Fibroblast of skin of left quadriceps (primary cell): Measurements from ENCODE around the gene UIMC1.

Experiments used
- DNase-seq, 2 experiments: peaks; one replicate each; pipeline ENCODE4 v3.0.0-alpha.2; 2013; ENCODE audit warnings: low read depth in 2 of 2

UIMC1 gene

DNA sequence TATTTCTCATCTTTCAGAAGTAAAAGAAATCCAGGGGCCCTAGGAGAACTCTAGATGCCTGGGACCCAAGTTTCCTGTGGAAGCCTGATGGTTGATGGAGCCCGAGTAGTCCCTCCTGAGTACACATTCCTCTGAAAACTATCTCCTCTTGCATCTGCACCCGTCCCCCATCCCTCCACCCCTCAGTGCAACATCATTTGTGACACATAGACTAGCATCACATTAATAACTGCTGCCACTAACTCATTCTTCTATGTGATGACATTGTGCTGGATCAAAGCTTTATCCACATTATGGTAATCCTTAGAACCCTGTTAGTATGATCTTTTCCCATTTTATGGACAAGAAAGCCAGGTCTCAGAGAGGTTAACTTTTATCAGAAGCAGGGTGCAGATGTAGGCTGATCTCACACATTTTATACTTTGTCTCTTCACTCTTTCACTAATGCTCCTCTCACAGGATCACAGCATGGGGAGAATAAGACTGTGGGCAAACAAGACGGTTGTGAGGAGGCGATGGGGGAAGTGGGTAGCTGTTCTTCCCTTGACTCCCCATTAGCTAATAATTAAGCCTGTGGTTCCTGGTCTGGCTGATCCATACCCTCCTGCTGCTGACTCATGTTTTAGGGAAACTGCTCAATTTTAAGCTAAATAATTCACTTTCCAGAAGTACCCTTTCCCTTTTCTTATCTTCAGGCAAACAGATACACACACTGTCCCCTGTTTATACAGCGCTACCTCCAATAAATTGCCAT is 103.5 kb downstream of the UIMC1 start:
- no peak for DNase-seq

DNA sequence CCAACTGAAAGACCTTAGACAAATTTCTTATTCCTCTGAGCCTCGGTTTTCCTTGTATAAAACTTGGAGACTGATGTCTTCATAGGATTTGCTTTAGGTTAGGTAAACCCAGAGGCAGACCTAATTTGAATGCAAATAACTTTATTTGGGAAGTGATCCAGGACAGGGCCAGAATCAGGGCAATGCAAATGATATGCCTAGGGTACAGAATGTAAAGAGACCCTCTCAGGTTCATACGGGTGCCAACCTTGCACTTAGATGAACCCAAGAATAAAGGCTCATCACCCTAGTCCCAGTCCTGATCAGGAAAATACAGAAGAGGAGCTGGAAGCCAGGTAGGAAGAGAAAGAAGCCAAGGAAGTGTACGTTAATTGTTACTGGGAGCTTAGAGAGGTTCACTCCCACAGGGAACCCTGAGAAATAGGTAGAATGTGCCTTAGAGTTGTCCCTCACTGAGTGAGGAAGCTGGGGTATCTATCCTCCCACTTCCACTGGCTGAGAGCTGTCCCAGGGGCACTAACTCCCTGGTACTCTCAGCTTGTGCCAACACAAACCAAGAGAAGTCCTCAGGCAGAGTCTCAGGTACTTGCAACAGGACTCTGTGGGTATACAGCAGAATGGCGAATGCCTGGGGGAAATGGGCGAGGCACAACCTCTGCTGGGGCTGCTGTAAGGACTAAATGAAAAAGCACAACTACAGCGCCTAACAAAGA is 104.3 kb downstream of the UIMC1 start:
- DNase-seq = no peak

DNA sequence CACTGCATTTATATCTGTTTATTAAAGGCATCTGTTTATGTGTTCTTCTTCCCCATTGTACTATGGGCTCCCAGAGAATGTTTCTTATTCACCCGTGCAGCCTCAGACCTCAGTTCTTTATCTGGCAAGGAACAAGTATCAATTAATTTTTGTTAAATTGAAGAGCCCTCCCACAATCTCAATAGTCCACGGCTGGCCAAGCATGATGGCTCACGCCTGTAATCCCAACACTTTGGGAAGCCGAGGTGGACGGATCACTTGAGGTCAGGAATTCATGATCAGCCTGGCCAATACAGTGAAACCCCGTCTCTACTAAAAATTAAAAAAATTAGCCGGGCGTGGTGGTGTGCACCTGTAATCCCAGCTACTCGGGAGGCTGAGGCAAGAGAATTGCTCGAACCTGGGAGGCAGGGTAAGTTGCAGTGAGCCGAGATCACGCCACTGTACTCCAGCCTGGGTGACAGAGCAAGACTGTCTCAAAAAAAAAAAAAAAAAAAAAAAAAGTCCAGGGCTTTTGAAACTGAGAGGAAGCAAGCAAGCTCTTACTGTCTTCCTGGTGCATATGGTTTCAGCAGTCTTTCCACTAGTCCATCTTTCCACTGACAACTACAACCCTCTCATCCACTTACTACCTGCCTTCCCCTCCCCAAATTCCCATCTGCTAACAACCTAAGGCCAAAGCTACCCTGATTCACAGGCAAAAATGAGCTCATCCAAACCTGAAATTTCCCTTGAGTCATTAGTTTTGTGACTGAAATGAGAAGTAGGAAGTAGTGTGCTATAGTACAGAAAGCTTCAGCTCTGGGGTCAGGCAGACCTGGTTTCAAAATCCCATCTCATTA is 105.1 kb downstream of the UIMC1 start:
- no peak for DNase-seq

DNA sequence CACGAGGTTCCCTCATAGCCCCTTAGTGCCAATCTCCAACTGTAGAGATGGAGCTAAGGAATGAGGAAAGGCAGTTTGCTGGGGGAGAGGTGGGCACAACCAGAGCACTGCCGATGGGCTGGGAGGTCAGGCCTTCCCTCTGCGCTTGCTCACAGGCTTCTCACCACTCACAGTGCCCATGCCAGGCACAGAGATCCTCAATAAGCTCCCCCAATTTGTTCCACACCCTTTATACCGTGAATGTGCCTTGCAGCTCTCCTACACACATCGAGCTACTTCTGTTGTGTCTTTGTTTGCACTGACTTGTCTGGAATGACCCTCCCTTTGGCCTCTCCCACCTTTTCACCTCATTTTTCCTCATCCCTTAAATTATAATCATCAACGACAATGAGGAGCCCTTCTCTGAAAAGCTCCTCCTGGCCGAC is 105.8 kb downstream of the UIMC1 start:
- no peak for DNase-seq

DNA sequence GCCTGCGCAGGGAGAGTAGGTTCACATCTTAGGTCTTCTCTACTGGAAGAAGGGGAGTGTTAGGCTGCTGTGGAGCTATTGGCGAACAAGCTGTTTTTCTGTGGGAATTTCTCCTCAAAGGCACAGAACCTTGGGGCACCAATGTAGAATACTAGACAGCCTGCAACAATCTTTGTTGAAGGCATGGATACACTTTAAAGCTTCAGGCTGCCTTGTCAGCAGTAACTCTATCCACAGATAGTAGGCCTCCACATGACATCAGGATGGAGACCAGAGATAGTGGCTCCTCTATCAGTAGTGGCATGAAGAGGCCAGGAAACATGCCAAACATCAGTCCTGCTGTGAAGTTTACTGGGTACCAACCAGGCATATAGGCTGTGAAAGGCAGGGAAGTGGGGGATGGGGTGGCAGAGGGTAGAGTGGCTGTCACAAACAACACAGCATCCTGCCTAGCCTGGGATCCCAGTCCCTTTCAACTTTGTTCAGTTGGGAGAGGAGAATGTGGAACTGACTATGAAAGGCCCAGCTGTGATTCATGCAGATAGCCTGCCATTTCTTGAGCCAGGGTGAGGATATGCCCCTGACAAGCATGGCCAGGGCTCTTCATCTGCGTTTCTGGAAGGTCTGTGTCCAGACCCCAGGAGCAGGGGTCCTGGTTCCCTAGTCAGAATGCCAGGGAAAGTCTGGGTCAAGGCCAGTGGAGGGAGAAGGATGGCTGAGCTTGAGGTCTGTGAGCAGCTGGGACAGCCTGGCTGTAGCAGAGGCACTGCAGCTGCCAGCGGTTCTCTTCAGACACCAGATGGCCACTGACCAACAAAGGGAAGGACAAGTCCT is 106.4 kb downstream of the UIMC1 start:
- DNase-seq = no peak

DNA sequence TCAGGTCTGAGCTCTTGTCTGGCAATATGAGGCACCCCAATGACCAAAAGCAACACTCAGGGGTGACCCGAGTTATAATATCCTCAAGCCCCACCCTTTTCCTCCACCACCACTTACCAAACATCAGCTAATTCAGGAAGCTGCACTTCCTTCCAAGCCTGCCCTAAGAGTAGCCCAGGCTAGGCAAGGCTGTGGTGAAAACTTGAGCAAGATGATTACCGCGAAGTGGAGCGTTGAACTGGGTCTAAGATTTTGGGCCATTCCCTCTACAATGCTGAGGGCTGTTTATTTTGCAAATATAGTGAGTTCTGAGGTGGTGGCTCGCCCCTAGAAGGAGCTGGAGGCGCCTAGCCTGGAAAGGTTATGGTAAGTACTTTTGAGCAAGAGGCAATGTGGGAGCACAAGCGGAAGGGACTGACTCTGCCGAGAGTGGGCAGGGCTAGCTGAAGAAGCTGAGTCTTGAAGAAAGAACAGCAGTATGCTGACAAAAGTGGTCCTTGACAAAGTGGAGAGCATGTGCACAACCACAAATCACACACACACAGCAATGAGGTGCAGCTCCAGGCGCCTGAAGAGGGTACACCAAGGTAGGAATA is 107.2 kb downstream of the UIMC1 start, which contains the start of gene HK3:
TSS of gene HK3 (minus strand) at position 51 of the 596 bp plus-strand sequence. CDS start 3,187 bp downstream, outside the sequence.
- DNase-seq = no peak

DNA sequence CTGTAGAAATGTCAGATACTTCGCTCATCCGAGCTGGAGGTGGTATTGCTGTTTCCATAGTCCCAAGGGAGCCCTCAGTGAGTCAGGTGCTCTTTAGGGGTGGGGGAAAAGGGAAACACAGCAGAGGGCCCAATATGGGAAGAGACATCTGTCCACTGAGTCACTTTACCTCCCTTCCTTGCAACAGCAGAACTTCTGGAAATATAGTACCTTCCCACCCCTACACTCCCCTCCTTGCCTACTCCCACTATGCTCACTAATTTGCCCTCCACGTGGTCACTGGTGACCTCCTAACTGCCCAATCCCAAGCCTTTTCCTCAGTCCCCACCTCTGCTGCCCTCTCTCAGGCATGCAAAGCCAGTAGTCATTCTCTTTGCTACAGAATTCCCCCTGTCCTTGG is 109.3 kb downstream of the UIMC1 start:
- DNase-seq = no peak

DNA sequence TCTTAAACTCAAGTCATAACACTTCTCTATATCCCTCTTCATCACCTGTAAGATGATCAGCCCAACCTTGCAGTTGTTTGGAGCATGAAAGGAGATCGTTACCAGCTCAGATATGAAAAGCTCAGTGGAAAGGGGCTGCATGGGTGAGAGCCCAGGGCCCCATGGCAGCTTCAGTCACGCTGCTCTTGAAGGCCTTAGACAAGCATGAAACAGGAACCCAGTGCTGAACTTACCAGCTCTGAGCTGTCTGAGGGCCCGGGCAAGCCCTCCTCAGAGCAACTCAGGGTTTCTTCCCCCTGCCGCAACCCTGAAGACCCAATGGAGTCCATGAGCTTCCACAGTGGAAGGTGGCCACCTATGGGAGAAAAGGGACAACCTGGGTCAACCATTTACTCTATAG is 110.7 kb downstream of the UIMC1 start:
- DNase-seq = no peak

DNA sequence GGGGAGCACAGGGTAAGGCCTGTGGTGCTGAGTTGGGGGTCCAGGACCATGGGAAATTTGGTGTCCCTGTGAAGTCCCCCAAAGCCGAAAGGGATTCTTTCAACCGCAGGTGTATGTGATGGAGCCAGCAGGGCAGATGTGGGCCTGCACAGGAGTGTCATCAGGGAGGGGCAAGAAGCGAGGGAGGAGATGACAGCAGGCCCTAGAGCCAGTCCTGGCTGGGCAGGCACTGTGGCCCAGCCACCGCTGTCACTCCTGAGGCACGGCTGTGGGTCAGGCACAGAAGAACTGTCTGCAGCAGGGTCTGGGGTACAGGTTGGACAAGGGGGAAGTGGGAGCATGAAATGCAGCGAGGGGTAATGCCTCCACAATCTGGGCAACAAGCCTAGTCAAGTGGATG is 112.3 kb downstream of the UIMC1 start:
- DNase-seq = no peak

DNA sequence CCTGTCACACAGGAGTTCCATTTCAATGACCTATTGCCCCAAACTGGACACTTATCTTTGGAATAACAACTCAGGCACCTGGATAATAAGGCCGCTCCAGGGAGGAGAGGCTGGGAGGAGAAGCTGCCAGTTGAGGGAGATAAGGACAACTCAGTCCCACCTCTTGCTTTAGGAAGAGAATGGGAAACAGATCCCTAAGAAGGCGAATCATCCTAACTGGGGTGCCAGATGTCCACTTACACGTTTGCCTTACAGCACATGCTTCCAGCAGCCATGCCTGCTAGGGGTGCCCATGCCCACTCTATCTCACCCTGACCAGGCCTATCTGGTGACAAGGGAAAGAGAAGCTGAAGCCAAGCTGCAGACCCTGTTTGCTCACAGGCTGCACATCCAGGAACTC is 113.9 kb downstream of the UIMC1 start:
- DNase-seq = no peak

DNA sequence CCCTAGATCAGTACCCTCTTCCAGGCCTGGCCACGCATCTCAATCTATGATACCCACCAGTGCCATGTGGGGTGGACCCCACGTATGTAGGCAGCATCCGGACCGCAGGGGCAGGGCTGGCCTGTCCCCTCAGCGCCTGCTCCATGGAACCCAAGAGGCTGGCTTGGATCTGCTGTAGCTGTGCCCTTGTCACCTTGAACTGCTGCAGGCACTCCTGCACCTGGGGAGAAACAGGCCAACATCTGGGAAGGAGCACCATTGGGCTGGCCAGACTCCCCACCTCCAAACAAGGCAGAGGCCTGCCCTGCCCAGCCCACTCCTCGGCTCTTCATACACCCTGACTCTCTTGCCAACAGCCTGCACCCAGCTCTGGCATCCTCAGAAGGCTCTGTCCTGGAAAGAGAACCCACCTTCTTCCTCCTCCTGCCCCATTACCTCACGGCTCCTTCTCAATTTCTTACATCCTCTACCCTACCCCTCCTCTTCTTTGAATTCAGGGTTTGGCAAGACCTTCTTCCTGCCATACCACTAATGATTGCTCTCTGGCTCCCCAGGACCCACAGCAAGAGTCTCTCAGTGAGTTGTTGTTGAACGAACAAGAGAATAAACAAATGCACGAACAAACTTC is 115.1 kb downstream of the UIMC1 start:
- DNase-seq = no peak

DNA sequence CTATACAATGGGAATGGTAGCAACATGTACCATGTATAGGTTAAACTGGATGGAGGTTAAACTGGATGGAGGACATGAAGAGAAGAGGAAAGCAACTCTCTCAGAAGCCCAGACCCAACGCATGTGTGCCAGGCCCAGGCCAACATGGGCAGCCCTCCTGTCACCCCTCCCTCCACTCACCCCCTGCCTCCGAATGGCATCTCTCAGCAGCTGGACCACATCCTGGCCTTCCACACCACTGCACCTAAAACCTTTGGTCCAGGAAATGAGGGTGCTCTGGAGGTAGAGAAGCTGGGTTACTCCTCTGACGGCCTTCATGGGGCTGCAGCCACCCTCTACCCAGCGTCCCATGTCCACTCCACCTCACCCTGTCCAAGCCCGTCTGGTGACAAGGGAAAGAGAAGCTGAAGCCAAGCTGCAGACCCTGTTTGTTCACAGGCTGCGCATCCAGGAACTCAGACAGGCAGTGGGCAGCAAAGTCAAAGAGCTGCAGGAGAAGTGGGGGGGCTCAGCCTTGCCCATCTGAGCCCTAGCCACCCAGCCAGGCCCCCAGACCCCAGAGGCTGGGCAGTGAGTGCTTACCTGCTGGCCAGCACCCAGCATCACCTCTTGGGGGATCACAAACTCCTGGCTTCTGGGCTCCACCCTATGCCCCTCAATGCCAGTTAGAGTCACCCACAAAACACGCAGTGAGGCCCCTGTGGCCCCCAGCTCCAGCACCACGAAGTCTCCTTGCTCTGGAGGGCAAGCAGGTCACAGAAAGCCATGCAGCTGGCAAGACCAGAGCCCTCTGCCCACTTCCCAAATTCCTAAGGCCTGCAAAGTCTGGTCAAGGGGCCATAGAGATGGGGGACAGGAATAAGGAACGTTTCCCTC is 115.9 kb downstream of the UIMC1 start:
- DNase-seq = no peak

DNA sequence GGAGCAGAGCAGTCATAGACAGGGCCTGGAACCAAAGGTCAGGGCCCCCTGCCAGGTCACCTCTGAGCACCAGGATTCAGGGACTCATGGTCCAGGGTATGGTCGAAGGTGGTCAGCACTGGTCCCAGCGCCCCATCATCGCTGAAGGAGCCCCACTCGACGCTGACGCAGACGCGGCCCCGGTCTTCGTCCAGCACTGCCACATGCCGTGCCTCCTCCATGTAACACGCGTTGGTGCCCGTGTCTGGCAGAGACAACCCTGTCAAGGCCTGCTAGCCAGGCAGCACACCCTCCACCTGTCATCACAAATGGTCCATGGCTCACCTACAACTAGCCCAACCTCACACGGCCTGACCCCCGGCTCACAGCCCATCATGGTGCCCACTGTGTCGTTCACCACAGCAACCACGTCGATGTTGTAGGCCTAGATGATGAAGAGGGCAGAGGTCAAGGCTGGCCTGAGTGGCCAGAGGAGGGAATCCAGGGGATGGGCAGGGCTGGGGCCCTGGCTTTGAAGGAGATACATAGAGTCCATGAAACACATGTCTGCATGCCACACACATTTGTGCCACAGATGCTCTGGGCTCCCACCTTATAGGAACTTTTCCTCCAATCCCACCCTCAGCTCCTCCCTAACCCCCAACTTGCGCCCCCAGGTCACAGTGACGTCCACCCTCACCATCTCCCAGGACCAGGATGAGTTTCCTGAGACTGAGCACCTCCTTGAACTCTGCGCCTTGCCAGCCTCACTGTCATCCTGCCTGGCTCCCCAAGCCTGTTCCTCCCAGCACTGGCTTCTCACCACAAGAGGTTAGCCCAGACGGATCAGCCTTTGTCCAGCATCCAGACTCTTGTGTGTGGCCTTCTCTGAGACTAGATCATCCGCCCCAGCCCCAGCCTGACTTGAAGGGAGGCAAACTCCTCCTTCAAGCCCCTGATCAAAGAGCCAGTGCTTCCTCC is 117.0 kb downstream of the UIMC1 start:
- no peak for DNase-seq

DNA sequence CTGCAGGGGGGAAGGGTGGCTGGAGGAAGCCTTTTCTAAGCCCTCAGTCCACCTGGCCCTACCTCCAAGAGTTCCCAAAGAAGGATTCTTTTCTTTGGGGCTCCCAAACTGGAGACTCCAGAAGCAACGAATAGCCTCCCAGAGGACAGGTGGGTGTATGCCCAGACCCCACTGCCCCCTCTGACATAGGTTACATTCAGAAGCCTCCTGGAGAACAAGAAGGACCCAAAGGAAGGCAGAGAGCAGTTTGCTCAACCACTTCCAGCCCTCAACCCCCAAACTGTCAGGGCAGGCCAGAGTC is 117.8 kb downstream of the UIMC1 start:
- no peak for DNase-seq

DNA sequence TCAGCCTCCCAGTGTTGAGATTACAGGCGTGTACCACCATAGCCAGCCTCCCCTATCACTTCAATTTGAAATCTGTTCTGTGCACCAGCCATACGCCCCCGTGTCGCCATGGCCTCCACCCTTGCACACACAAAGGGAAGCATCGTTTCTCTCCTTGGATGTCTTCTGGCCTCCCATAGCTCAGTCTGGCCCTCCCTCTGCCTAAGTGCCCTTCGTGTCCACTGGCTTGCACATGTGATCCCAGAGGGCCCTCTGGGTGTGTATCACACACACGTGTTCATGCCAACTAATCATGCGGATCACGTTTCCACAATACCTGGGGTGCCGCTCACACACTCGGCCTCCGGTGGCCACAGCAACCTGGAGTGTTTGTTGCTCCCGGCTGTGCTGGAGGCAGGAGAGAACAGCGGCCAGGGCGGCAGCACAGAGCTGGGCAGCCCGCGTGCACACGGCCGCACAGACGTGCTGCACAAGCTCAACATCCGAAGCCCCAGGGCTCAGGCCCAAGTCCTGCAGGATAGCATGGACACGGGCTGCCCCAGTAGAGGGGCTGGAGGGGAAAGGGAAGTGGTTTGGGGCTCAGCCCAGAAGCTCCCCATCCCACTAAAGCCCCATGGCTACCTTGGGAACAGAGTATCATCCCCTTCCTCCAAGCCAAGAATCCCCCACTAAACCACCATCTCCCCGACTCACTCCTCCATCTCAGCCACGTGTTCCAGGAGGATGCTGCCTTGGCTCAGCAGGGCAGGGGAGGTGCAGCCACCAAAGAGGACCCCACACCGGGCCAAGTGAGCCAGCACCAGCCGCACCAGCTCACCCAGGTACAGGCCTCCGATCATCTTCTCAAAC is 118.3 kb downstream of the UIMC1 start:
- DNase-seq = no peak

DNA sequence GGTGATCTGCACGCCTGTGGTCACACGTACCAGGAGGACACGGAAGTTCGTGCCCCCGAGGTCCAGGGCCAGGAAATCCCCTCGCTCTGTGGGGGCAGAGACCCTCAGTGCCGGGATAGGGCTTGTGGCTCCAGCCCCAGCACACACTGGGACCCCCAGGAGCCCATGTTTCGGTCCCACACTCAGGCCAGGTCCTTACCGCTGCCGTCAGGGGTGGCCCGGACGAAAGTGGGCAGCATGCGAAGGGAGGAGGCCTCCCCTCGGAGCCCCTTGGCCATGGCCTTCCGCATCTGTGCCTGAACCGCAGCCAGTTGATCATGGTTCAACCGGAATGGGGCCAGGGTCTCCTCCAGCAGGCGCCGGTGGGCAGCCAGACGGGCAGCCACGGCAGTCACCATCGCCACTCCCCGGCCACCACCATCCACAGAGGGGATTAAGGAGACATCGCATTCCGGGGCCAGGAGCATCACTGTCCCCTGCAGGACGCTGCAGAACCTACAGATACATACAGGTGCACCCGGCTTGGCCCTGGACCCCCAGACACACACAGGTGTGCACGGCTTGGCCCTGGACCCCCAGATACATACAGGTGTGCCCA is 119.2 kb downstream of the UIMC1 start:
- no peak for DNase-seq
